Activated T-helper 1 cell treated with anti-CD3 and anti-CD28 coated beads, Interleukin-12 subunit alpha, Interleukin-12 subunit beta, Interleukin-2, Interleukin-4 antibody, amounts not matched to agents 30 ng/mL and 10 ng/mL and 1 ng/mL, durations not matched to agents 14 hours and 24 hours and 36 hours (primary cell): ENCODE results near the gene MED4. TPM values are rescaled to one million over a fixed set of nuclear protein-coding genes. Genes with fewer than 3 reads are reported as not detected.

Experiments
- DNase-seq: peaks from one replicate; pipeline ENCODE4 v3.0.0; 2021; ENCODE audit warnings: low spot score
- H3K27ac Mint-ChIP-seq: one replicate; pipeline ENCODE4 v1.8.0; 2021; ENCODE audit warnings: mild to moderate bottlenecking, mixed read lengths
- H3K27me3 Mint-ChIP-seq: one replicate; pipeline ENCODE4 v1.8.0; 2022; ENCODE audit warnings: mild to moderate bottlenecking, moderate library complexity, mixed read lengths; ENCODE audit not compliant: insufficient read depth
- H3K36me3 Mint-ChIP-seq: one replicate; pipeline ENCODE4 v1.8.0; 2021; ENCODE audit warnings: low read depth, mixed read lengths
- H3K4me1 Mint-ChIP-seq: one replicate; pipeline ENCODE4 v1.8.0; 2021; ENCODE audit warnings: low read depth, mixed read lengths
- H3K4me3 Mint-ChIP-seq: one replicate; pipeline ENCODE4 v1.8.0; 2021; ENCODE audit warnings: mild to moderate bottlenecking, moderate library complexity, mixed read lengths
- H3K9me3 Mint-ChIP-seq: one replicate; pipeline ENCODE4 v1.8.0; 2021; ENCODE audit warnings: mixed read lengths
- intact Hi-C: fragments of 100-400 bp; cut with micrococcal nuclease; formaldehyde crosslinking; loops from one replicate; pipeline ENCODE4 v1.15.1; 2024
- total RNA-seq: library from RNA; stranded (reverse); gene quantifications from 2 replicates; pipeline ENCODE4 v1.2.3, GENCODE V29; 2022

Gene MED4
- total RNA-seq, 1 donor from 2014 or later = 65.6 TPM

- no peaks in the 10 kb centered on the region for H3K36me3 Mint-ChIP-seq
- peaks cover 3% of the 10 kb centered on the region for H3K9me3 Mint-ChIP-seq
- DNase-seq = no peak
- H3K4me1 Mint-ChIP-seq = peaks cover 5% of the 10 kb centered on the region
- H3K27me3 Mint-ChIP-seq = no peaks in the 10 kb centered on the region
- intact Hi-C loops = no loop called here
- H3K27ac Mint-ChIP-seq = no peak overlapping the region
- no peak overlapping the region for H3K4me3 Mint-ChIP-seq
Observed at GRCh38 chr13:48116808-48117207, 21.9 kb upstream of the MED4 start.

- Mint-ChIP-seq H3K4me1 (peaks cover 5% of the 10 kb centered on the region), H3K27me3 (no peaks in the 10 kb centered on the region), H3K36me3 (no peaks in the 10 kb centered on the region), H3K27ac (no peak overlapping the region), H3K4me3 (no peak overlapping the region), H3K9me3 (peaks cover 3% of the 10 kb centered on the region)
- DNase-seq = no peak
- intact Hi-C loops = no loop called here
Observed at GRCh38 chr13:48113756-48114130, 18.8 kb upstream of the MED4 start.

DNA sequence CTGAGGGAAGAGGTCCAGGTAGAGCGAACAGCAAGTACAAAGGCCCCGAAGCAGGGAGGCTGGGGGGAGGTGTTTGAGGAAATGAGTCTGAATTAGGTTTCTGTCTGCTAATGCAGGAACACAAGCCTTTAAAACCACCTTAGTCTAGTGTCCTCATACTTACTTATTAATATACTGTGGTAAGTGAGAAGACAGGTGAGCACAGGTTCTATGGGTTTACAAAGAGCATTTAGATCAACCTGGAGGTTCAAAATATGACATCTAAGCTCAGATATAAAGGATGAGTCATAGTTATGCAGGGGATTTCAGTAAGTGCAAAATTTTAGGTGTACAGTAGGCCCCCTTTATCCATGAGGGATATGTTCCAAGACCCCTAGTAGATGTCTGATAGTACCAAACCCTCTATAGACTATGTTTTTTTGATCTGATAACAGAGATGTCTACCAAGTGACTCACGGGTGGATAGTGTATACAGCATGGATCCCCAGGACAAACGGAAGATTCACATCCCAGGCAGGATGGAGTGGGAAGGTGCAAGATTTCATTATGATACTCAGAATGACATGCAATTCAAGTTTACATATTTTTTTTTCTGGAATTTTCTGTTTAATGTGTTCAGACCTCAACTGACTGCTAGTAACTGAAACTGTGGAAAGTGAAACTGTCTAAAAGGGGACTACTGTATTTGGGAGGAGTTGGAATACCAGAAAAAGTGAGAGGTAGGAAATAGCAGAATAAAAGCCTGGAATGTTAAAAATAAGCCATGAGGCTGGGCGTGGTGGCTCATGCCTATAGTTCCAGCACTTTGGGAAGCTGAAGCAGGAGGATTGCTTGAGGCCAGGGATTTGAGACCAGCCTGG is 18.2 kb upstream of the MED4 start:
- peaks cover 5% of the 10 kb centered on the region for H3K4me1 Mint-ChIP-seq
- DNase-seq = no peak
- peaks cover 2% of the 10 kb centered on the region for H3K27me3 Mint-ChIP-seq
- H3K36me3 Mint-ChIP-seq = no peaks in the 10 kb centered on the region
- no peak overlapping the region for H3K27ac Mint-ChIP-seq
- H3K4me3 Mint-ChIP-seq = no peak overlapping the region
- H3K9me3 Mint-ChIP-seq = peaks cover 3% of the 10 kb centered on the region
- intact Hi-C loops = no loop called here

GRCh38 chr13:48110931-48111721 is 16.2 kb upstream of the MED4 start:
- peaks cover 5% of the 10 kb centered on the region for H3K4me1 Mint-ChIP-seq
- H3K4me3 Mint-ChIP-seq = no peak overlapping the region
- peaks cover 3% of the 10 kb centered on the region for H3K9me3 Mint-ChIP-seq
- DNase-seq = no peak
- H3K27ac Mint-ChIP-seq = no peak overlapping the region
- H3K36me3 Mint-ChIP-seq = no peaks in the 10 kb centered on the region
- intact Hi-C loops = no loop called here
- H3K27me3 Mint-ChIP-seq = peaks cover 2% of the 10 kb centered on the region

DNA sequence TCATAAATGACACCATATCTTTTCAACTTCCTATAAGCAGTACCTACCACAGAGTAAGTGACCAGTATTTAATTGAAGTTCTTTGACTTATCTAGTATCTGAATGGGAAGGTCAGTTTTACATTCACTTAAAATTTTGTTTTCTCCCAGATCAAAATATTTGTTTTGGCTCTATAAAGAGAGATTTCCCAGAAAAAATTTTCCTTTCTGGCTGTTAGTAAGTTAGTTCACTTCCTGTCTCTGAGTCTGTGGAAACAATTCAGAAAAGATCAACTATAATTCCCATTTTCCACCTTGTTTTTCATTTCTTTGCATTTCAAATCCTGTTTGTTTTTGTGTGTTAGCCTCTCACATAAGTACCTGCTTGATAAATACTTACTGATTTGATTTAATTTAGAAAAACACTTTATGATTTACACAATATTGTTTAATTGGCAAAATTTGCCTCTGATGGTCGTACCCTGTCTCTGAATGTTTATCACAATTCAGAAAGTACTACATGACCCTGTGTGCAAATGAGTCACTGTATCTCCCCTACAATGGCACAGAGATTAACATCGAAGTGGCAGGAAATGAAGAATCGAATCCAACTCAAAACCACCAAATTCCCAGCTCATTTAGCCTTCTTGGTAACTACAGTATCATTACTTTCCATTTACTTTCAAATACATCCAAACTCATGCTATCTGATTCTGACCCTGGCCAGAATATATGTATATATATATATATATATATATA is 15.4 kb upstream of the MED4 start:
- intact Hi-C loops = no loop called here

DNA sequence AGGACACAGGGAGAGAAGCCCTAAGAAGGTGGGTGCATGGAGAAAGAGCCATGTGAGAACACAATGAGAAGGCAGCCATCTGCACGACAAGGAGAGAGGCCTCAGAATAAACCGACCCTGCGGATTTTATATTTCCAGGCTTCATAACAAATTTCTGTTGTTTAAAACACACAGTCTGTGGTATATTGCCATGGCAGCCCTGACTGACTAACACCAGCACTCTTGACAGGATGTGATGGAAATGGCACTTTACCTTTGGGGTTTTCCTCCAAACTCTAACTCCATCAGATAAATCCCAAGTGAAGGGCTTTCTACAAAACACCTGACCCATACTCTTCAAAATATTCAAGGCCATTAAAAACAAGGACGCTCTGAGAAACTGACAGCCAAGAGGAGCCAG is 13.2 kb upstream of the MED4 start:
- no peaks in the 10 kb centered on the region for H3K36me3 Mint-ChIP-seq

More for the DNA sequence above, 15.4 kb upstream of the MED4 start:
- Mint-ChIP-seq H3K4me1 (peaks cover 5% of the 10 kb centered on the region), H3K27me3 (peaks cover 2% of the 10 kb centered on the region), H3K9me3 (no peaks in the 10 kb centered on the region), H3K4me3 (no peak overlapping the region), H3K36me3 (no peaks in the 10 kb centered on the region), H3K27ac (no peak overlapping the region)
- no peak for DNase-seq

GRCh38 chr13:48097793-48098192 is 2.9 kb upstream of the MED4 start:
- peaks cover 22% of the 10 kb centered on the region for H3K4me1 Mint-ChIP-seq
- H3K9me3 Mint-ChIP-seq = peaks cover 4% of the 10 kb centered on the region
- intact Hi-C loops = no loop called here
- peaks cover 5% of the 10 kb centered on the region for H3K27me3 Mint-ChIP-seq
- peaks cover 1% of the 10 kb centered on the region for H3K36me3 Mint-ChIP-seq
- no peak for DNase-seq
- H3K27ac Mint-ChIP-seq = no peak overlapping the region
- H3K4me3 Mint-ChIP-seq = no peak overlapping the region

More for the DNA sequence above, 13.2 kb upstream of the MED4 start:
- intact Hi-C loops = no loop called here
- Mint-ChIP-seq H3K9me3 (no peaks in the 10 kb centered on the region), H3K4me3 (no peak overlapping the region), H3K27ac (no peak overlapping the region), H3K27me3 (peaks cover 2% of the 10 kb centered on the region), H3K4me1 (peaks cover 2% of the 10 kb centered on the region)
- DNase-seq = no peak

GRCh38 chr13:48096670-48097069 is 1.8 kb upstream of the MED4 start:
- peaks cover 5% of the 10 kb centered on the region for H3K27me3 Mint-ChIP-seq
- peaks cover 31% of the 10 kb centered on the region for H3K4me1 Mint-ChIP-seq
- DNase-seq = no peak
- intact Hi-C loops = no loop called here
- H3K27ac Mint-ChIP-seq = no peak overlapping the region
- H3K9me3 Mint-ChIP-seq = peaks cover 4% of the 10 kb centered on the region
- H3K36me3 Mint-ChIP-seq = peaks cover 7% of the 10 kb centered on the region
- H3K4me3 Mint-ChIP-seq = no peak overlapping the region

DNA sequence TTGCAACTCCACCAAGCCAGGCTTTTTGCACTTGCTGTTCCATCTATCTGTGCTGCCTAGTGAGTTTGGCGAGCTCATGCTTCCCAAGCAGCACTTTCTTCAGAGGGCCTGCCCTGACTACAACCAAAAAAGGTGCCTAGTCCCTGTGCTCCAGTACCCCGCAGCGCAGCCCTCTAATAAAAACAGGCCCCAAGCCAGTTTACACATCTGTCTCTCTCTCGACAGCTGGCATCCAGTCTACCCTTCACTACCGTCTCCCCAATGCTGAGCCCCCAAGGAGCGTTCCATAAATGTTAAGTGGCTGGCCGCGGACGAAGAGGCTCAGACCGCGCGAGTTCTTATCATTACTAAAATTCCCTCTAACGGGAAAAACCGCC is 512 bp downstream of the MED4 start:
- DNase-seq = no peak
- H3K9me3 Mint-ChIP-seq = peaks cover 4% of the 10 kb centered on the region
- peak overlapping the region; percentile 98 for H3K4me3 Mint-ChIP-seq
- H3K4me1 Mint-ChIP-seq = peaks cover 38% of the 10 kb centered on the region
- intact Hi-C loops = loop anchor here (2.0 kb wide), 1 partner anchor 438 kb away; the partner anchor contains the start of gene RCBTB2
- peak overlapping the region; percentile 90 for H3K27ac Mint-ChIP-seq
- peaks cover 10% of the 10 kb centered on the region for H3K36me3 Mint-ChIP-seq
- H3K27me3 Mint-ChIP-seq = peaks cover 5% of the 10 kb centered on the region

DNA sequence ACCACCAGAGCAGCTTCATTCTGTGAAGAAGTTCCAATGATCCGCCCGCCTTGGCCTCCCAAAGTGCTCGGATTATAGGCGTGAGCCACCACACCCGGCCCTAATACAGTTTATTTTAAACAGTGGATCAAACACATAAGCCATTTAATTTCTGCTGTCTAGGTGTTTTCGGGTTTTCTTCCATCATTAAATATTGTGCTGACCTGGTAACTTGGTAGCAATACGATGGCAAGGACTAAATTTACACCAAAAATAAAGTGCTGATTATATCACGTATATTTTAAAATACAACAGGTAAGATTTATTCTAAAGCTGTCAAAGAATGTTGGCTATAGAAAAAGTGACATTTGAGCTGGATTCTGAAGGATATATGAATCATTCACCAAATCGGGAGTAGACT is 1.3 kb downstream of the MED4 start:
- Mint-ChIP-seq H3K4me3 (peak overlapping the region; percentile 98), H3K4me1 (peaks cover 43% of the 10 kb centered on the region), H3K27me3 (peaks cover 5% of the 10 kb centered on the region), H3K36me3 (peaks cover 10% of the 10 kb centered on the region), H3K9me3 (peaks cover 4% of the 10 kb centered on the region), H3K27ac (peak overlapping the region; percentile 90)
- intact Hi-C loops = no loop called here
- no peak for DNase-seq

DNA sequence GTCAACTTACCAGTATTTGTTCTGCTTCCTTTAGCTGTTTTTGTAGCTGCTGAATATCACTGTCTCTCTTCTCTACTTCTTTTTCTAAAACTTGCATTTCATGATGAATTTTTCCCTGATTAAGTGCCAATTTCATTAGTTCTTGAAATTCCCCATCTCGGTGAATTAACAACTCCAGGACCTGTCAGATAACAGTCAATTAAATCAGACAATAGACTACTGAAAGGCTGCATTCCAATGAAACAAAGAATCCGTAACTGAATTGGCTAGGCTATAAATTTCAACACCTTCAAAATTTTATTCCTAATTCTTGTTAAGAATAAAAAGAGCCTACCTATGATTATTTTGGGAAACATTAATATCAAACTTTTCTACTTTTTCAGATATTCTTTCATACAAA is 8.6 kb downstream of the MED4 start:
- Mint-ChIP-seq H3K27ac (no peak overlapping the region), H3K4me1 (peaks cover 8% of the 10 kb centered on the region), H3K36me3 (peaks cover 15% of the 10 kb centered on the region), H3K9me3 (no peaks in the 10 kb centered on the region), H3K27me3 (no peaks in the 10 kb centered on the region), H3K4me3 (no peak overlapping the region)
- intact Hi-C loops = no loop called here
- DNase-seq = no peak

GRCh38 chr13:48081739-48082138 is 13.2 kb downstream of the MED4 start:
- intact Hi-C loops = no loop called here
- Mint-ChIP-seq H3K27me3 (no peaks in the 10 kb centered on the region), H3K4me1 (peaks cover 15% of the 10 kb centered on the region), H3K36me3 (peaks cover 33% of the 10 kb centered on the region), H3K27ac (no peak overlapping the region), H3K4me3 (no peak overlapping the region), H3K9me3 (no peaks in the 10 kb centered on the region)
- DNase-seq = no peak
